GM18868 (cell line): ENCODE data around the gene RTN4R.
A peak's percentile ranks its signal among the peaks of the same experiment; 100 is the strongest.

Experiments used
- ATAC-seq: cut with Tn5 transposase; IDR thresholded peaks from one replicate; pipeline ENCODE4 v1.9.1; 2021; ENCODE audit warnings: mild to moderate bottlenecking, moderate library complexity; ENCODE audit not compliant: unreplicated experiment

RTN4R gene

GRCh38 chr22:20258584-20259326, 9.4 kb downstream of the RTN4R start:
- no peak for ATAC-seq

- ATAC-seq = no peak
Observed at GRCh38 chr22:20258021-20258299, 10.2 kb downstream of the RTN4R start.

- ATAC-seq = no peak
Observed at GRCh38 chr22:20257212-20258020, 10.7 kb downstream of the RTN4R start.

- ATAC-seq = no peak
Observed at GRCh38 chr22:20256551-20257211, 11.4 kb downstream of the RTN4R start.

GRCh38 chr22:20256027-20256426, 12.1 kb downstream of the RTN4R start:
- ATAC-seq = no peak

GRCh38 chr22:20254975-20255946, 12.9 kb downstream of the RTN4R start:
- ATAC-seq = no peak

GRCh38 chr22:20253161-20253560, 15.0 kb downstream of the RTN4R start:
- ATAC-seq = no peak

- ATAC-seq = no peak
Observed at GRCh38 chr22:20251981-20252380, 16.1 kb downstream of the RTN4R start.

GRCh38 chr22:20251491-20251890, 16.6 kb downstream of the RTN4R start:
- no peak for ATAC-seq

- no peak for ATAC-seq
Observed at GRCh38 chr22:20249797-20250354, 18.2 kb downstream of the RTN4R start.

- ATAC-seq = no peak
Observed at GRCh38 chr22:20248461-20248978, 19.6 kb downstream of the RTN4R start.

GRCh38 chr22:20247608-20248171, 20.4 kb downstream of the RTN4R start:
- ATAC-seq = no peak

GRCh38 chr22:20247010-20247505, 21.1 kb downstream of the RTN4R start:
- peak; percentile 62 for ATAC-seq

GRCh38 chr22:20246368-20247009, 21.6 kb downstream of the RTN4R start:
- ATAC-seq = no peak

GRCh38 chr22:20245577-20246367, 22.3 kb downstream of the RTN4R start:
- ATAC-seq = no peak

GRCh38 chr22:20244691-20245576, 23.2 kb downstream of the RTN4R start:
- ATAC-seq = no peak

GRCh38 chr22:20244250-20244648, 23.9 kb downstream of the RTN4R start:
- no peak for ATAC-seq
